GM12878 (cell line): ENCODE data around the gene MAPKAP1. TPM values are rescaled to one million over a fixed set of nuclear protein-coding genes. Genes with fewer than 3 reads are reported as not detected.
A peak's percentile ranks its signal among the peaks of the same experiment; 100 is the strongest.

Experiments used
- ATAC-seq: fragments of 200-7000 bp; cut with Tn5 transposase; 3 replicates; pipeline ENCODE4 v1.9.1; 2020; ENCODE audit warnings: mild to moderate bottlenecking, moderate library complexity
- BruUV-seq: library from RNA; stranded (reverse); fragments of 400-500 nt; replicated peaks from 2 replicates; lab custom pipeline; 2021; lab: Mats Ljungman, UMichigan
- CTCF ChIA-PET: fragments of 300-600 bp; sonication (Branson Sonifier 250); formaldehyde crosslinking; extraction: SDS; loops from one replicate; lab custom pipeline; 2021; ENCODE audit warnings: inconsistent platforms; lab: Yijun Ruan, JAX
- POLR2A ChIA-PET: fragments of 350-600 bp; formaldehyde crosslinking; extraction: SDS; loops from one replicate; lab custom pipeline; 2021; ENCODE audit warnings: inconsistent platforms; lab: Charles Lee
- RAD21 ChIA-PET: fragments of 300-600 bp; sonication (Branson Sonifier 250); formaldehyde crosslinking; loops from one replicate; lab custom pipeline; 2023; ENCODE audit warnings: antibody characterized with exemption; ENCODE audit not compliant: unreplicated experiment; lab: Charles Lee
- SMC1A ChIA-PET: fragments of 300-600 bp; sonication (Branson Sonifier 250); formaldehyde crosslinking; loops from one replicate; lab custom pipeline; 2023; ENCODE audit not compliant: unreplicated experiment, uncharacterized antibody; lab: Charles Lee
- DNase-seq: peaks from one replicate; pipeline ENCODE4 v3.0.0-alpha.2; 2011; ENCODE audit warnings: low read depth, low spot score
- FAIRE-seq: peaks from 3 replicates; lab custom pipeline; 2011; peaks lifted over from hg19 to GRCh38; lab: Jason Lieb, UNC
- H2AFZ ChIP-seq: 2 replicates; pipeline ENCODE4 v1.6.0; 2011; ENCODE audit warnings: low read depth, low read length, control low read depth; ENCODE audit not compliant: control insufficient read depth
- H3K27ac ChIP-seq: 2 replicates; pipeline ENCODE4 v1.5.1; 2011; ENCODE audit warnings: control low read depth; ENCODE audit not compliant: control insufficient read depth, insufficient read depth
- H3K27me3 ChIP-seq, 2 experiments: replicated peaks in 1 of 2; 2 replicates each; pipeline versions ENCODE4 v1.6.0 to v1.6.1; 2011; ENCODE audit warnings: low read length in 1 of 2; ENCODE audit not compliant: control insufficient read depth in 2 of 2, insufficient read depth in 2 of 2
- H3K36me3 ChIP-seq, 2 experiments: 2 replicates each; pipeline ENCODE4 v1.5.1; 2011; ENCODE audit warnings: low read length in 1 of 2; ENCODE audit not compliant: control insufficient read depth in 2 of 2, insufficient read depth in 2 of 2
- H3K4me1 ChIP-seq: 2 replicates; pipeline ENCODE4 v1.6.1; 2011; ENCODE audit warnings: mild to moderate bottlenecking, low read length, moderate library complexity, mixed read lengths; ENCODE audit not compliant: control insufficient read depth, insufficient read depth
- H3K4me2 ChIP-seq: 2 replicates; pipeline ENCODE4 v1.6.0; 2011; ENCODE audit warnings: control low read depth; ENCODE audit not compliant: control insufficient read depth, insufficient read depth
- H3K4me3 ChIP-seq: fragments of 200-600 bp; sonication (generic); 2 replicates; pipeline ENCODE4 v1.5.1; 2016
- H3K79me2 ChIP-seq: 2 replicates; pipeline ENCODE4 v1.6.0; 2011; ENCODE audit warnings: low read length; ENCODE audit not compliant: control insufficient read depth, insufficient read depth
- H3K9ac ChIP-seq: 2 replicates; pipeline ENCODE4 v1.8.0; 2011; ENCODE audit warnings: low read length, control low read depth, mixed read lengths; ENCODE audit not compliant: control insufficient read depth, insufficient read depth
- H3K9me3 ChIP-seq: replicated peaks from 3 replicates; pipeline ENCODE4 v1.5.1; 2011; ENCODE audit warnings: mild to moderate bottlenecking, low read length; ENCODE audit not compliant: control insufficient read depth, insufficient read depth
- H4K20me1 ChIP-seq: 2 replicates; pipeline ENCODE4 v1.6.0; 2011; ENCODE audit not compliant: control insufficient read depth, insufficient read depth
- ASH2L ChIP-seq: fragments of 300-600, 200-600 bp; sonication (generic); IDR thresholded peaks from 2 replicates; pipeline ENCODE4 v1.6.1; 2017; ENCODE audit warnings: low read depth, mild to moderate bottlenecking, borderline replicate concordance
- BMI1 ChIP-seq: fragments of 450-650 bp; IDR thresholded peaks from 2 replicates; pipeline ENCODE4 v1.6.1; 2016; ENCODE audit warnings: mild to moderate bottlenecking, moderate library complexity, borderline replicate concordance
- CHD1 ChIP-seq: IDR thresholded peaks from 2 replicates; pipeline ENCODE4 v1.6.1; 2012; ENCODE audit warnings: low read depth, low read length, improper control_type of control experiment
- CHD4 ChIP-seq: fragments of 200-600 bp; sonication (generic); IDR thresholded peaks from 2 replicates; pipeline ENCODE4 v1.6.1; 2016; ENCODE audit warnings: mild to moderate bottlenecking
- FOXM1 ChIP-seq: IDR thresholded peaks from 2 replicates; pipeline ENCODE4 v1.6.1; 2012; ENCODE audit warnings: low read depth, mild to moderate bottlenecking, inconsistent platforms, low read length, moderate library complexity
- KAT2A ChIP-seq: conservative IDR thresholded peaks from 2 replicates; pipeline ENCODE4 v1.6.1; 2011; ENCODE audit warnings: low read depth, low read length; ENCODE audit not compliant: control insufficient read depth
- NFYB ChIP-seq: IDR thresholded peaks from 2 replicates; pipeline ENCODE4 v1.6.1; 2011; ENCODE audit warnings: low read depth, mild to moderate bottlenecking, low read length, improper control_type of control experiment, moderate library complexity; ENCODE audit not compliant: insufficient read depth
- SMC3 ChIP-seq: IDR thresholded peaks from 2 replicates; pipeline ENCODE4 v1.6.1; 2011; ENCODE audit warnings: low read length, improper control_type of control experiment, borderline replicate concordance
- SPI1 ChIP-seq: IDR thresholded peaks from 2 replicates; pipeline ENCODE4 v1.6.1; 2011; ENCODE audit warnings: low read depth, mild to moderate bottlenecking, low read length, moderate library complexity, borderline replicate concordance; ENCODE audit not compliant: insufficient read depth
- SUZ12 ChIP-seq: fragments of 200-600 bp; sonication (generic); IDR thresholded peaks from one replicate; pipeline ENCODE4 v1.6.1; 2018; ENCODE audit warnings: antibody characterized with exemption, mild to moderate bottlenecking; ENCODE audit not compliant: unreplicated experiment
- WGBS: methylation state at CpG from one replicate; pipeline ENCODE4 v1.1.6; 2016; ENCODE audit warnings: low lambda C conversion rate; ENCODE audit not compliant: insufficient replicate concordance, insufficient coverage; ENCODE audit errors: missing lambda C conversion rate; 5-methylcytosine and 5-hydroxymethylcytosine counted together
- in situ Hi-C: fragments of 300-500 bp; cut with MboI; formaldehyde crosslinking; loops from 9 replicates; pipeline ENCODE4 v1.14.3; 2018; ENCODE audit warnings: mixed read lengths
- intact Hi-C: fragments of 100-400 bp; cut with micrococcal nuclease; formaldehyde crosslinking; loops from one replicate; pipeline ENCODE4 v1.14.2; 2022; ENCODE audit not compliant: unreplicated experiment
- polyA plus RNA-seq, 11 experiments: library from polyadenylated mRNA; depleted of rRNA in 4 of 11; unstranded in 6 of 11; stranded (reverse) in 5 of 11; fragments of >200 nt; fragmentation: Nextera tagmentation in 4 of 11; fragmentation: Illumina TruSeq in 1 of 11; extraction: Ambion mirVana in 4 of 11; extraction: Trizol in 1 of 11; gene quantifications; 1 replicate in 1 of 11; 2 replicates in 10 of 11; pipeline versions ENCODE4 v1.2.1 to v1.2.3, GENCODE V29; 2011 to 2016; ENCODE audit warnings: inconsistent platforms in 2 of 11, missing spikeins in 2 of 11, low read depth in 1 of 11
- total RNA-seq, 4 experiments: library from RNA; depleted of rRNA in 3 of 4; stranded (reverse); fragments of >200 nt in 3 of 4; fragmentation: Illumina TruSeq in 1 of 4; extraction: Trizol in 1 of 4; gene quantifications; 2 replicates each; pipeline versions ENCODE4 v1.2.1 to v1.2.3, GENCODE V29; 2013 to 2021
- TF ChIP-seq, protein P1 (sequence below): fragments of 450-650 bp; IDR thresholded peaks from 2 replicates; pipeline ENCODE4 v1.6.1; 2014; ENCODE audit warnings: mild to moderate bottlenecking
- TF ChIP-seq, protein P2 (sequence below): IDR thresholded peaks from 2 replicates; pipeline ENCODE4 v1.6.1; 2012; ENCODE audit warnings: mild to moderate bottlenecking, low read depth, low read length
- TF ChIP-seq, protein P3 (sequence below): fragments of 450-650 bp; IDR thresholded peaks from 2 replicates; pipeline ENCODE4 v1.6.1; 2017; ENCODE audit warnings: antibody characterized with exemption, mild to moderate bottlenecking, moderate library complexity

The MAPKAP1 gene
- total and polyA plus RNA-seq, 10 of the 15 experiments (the other 5 are each of a cell fraction or from before 2014, with no cell fraction given) = 5.1 to 188 (median 105) TPM

DNA sequence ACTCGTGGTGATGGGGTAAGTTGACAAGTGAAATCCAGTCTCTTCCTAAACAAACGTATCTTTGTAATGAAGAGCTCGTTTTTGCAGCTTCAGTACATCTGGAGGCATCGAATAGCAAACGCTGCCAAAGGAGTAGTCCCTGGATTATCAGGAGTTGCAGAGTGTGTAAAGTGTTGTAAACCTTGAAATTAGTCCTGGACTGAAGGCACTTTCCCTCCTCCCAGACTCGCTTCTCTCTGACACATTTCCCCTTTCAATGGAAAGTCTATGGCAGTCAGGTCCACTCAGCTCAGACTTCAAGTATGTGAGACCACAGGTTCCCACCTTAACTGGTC, 38.6 kb upstream of the MAPKAP1 start:
- RAD21 ChIA-PET = interaction anchor here (0.8 to 2.1 kb wide), 14 partner anchors 9 to 338 kb away, joined by 3 to 9 read pairs (median 6); partner anchors contain the start of gene MAPKAP1
- CTCF ChIA-PET = interaction anchor here (1.1 to 1.4 kb wide), 5 partner anchors 42 to 187 kb away, joined by 3 to 9 read pairs (median 4); no protein-coding TSS in a partner anchor
- TF ChIP-seq SPI1 (no peak), ASH2L (no peak), KAT2A (no peak), SMC3 (no peak), SUZ12 (no peak), BMI1 (no peak), CHD1 (no peak), FOXM1 (no peak), NFYB (no peak; the same call in 1 of the 2 replicates), CHD4 (no peak)
- TF ChIP-seq, protein P1, sequence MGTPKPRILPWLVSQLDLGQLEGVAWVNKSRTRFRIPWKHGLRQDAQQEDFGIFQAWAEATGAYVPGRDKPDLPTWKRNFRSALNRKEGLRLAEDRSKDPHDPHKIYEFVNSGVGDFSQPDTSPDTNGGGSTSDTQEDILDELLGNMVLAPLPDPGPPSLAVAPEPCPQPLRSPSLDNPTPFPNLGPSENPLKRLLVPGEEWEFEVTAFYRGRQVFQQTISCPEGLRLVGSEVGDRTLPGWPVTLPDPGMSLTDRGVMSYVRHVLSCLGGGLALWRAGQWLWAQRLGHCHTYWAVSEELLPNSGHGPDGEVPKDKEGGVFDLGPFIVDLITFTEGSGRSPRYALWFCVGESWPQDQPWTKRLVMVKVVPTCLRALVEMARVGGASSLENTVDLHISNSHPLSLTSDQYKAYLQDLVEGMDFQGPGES = no peak
- TF ChIP-seq, protein P2, sequence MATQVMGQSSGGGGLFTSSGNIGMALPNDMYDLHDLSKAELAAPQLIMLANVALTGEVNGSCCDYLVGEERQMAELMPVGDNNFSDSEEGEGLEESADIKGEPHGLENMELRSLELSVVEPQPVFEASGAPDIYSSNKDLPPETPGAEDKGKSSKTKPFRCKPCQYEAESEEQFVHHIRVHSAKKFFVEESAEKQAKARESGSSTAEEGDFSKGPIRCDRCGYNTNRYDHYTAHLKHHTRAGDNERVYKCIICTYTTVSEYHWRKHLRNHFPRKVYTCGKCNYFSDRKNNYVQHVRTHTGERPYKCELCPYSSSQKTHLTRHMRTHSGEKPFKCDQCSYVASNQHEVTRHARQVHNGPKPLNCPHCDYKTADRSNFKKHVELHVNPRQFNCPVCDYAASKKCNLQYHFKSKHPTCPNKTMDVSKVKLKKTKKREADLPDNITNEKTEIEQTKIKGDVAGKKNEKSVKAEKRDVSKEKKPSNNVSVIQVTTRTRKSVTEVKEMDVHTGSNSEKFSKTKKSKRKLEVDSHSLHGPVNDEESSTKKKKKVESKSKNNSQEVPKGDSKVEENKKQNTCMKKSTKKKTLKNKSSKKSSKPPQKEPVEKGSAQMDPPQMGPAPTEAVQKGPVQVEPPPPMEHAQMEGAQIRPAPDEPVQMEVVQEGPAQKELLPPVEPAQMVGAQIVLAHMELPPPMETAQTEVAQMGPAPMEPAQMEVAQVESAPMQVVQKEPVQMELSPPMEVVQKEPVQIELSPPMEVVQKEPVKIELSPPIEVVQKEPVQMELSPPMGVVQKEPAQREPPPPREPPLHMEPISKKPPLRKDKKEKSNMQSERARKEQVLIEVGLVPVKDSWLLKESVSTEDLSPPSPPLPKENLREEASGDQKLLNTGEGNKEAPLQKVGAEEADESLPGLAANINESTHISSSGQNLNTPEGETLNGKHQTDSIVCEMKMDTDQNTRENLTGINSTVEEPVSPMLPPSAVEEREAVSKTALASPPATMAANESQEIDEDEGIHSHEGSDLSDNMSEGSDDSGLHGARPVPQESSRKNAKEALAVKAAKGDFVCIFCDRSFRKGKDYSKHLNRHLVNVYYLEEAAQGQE = no peak
- TF ChIP-seq, protein P3, sequence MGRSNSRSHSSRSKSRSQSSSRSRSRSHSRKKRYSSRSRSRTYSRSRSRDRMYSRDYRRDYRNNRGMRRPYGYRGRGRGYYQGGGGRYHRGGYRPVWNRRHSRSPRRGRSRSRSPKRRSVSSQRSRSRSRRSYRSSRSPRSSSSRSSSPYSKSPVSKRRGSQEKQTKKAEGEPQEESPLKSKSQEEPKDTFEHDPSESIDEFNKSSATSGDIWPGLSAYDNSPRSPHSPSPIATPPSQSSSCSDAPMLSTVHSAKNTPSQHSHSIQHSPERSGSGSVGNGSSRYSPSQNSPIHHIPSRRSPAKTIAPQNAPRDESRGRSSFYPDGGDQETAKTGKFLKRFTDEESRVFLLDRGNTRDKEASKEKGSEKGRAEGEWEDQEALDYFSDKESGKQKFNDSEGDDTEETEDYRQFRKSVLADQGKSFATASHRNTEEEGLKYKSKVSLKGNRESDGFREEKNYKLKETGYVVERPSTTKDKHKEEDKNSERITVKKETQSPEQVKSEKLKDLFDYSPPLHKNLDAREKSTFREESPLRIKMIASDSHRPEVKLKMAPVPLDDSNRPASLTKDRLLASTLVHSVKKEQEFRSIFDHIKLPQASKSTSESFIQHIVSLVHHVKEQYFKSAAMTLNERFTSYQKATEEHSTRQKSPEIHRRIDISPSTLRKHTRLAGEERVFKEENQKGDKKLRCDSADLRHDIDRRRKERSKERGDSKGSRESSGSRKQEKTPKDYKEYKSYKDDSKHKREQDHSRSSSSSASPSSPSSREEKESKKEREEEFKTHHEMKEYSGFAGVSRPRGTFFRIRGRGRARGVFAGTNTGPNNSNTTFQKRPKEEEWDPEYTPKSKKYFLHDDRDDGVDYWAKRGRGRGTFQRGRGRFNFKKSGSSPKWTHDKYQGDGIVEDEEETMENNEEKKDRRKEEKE = no peak
- no peaks in the 10 kb centered on the region for H3K9me3 ChIP-seq
- H3K27ac ChIP-seq = no peak overlapping the region; the same call in 1 of the 2 replicates
- H2AFZ ChIP-seq = peak overlapping the region; percentile 94
- in situ Hi-C loops = no loop called here
- FAIRE-seq (no peak), DNase-seq (no peak), ATAC-seq (no peak)
- no peaks in the 10 kb centered on the region for H3K36me3 ChIP-seq
- intact Hi-C loops = loop anchor here (1.0 to 5.0 kb wide), 3 partner anchors 38 to 188 kb away; partner anchors contain the start of gene MAPKAP1
- peak overlapping the region; percentile 73; the same call in 1 of the 2 replicates for H3K9ac ChIP-seq
- POLR2A ChIA-PET = interaction anchor here (1.0 to 1.8 kb wide), 9 partner anchors 9 to 164 kb away, joined by 3 to 5 read pairs (median 4); partner anchors contain the start of gene MAPKAP1
- H3K4me2 ChIP-seq = peak overlapping the region; percentile 96
- no peaks in the 10 kb centered on the region for H4K20me1 ChIP-seq
- peak overlapping the region; percentile 81; the same call in 1 of the 2 replicates for H3K4me3 ChIP-seq
- SMC1A ChIA-PET = interaction anchor here (0.8 to 2.4 kb wide), 16 partner anchors 10 to 187 kb away, joined by 3 to 11 read pairs (median 4); partner anchors contain the start of gene MAPKAP1
- no peaks in the 10 kb centered on the region for H3K27me3 ChIP-seq
- peaks cover 34% of the 10 kb centered on the region for H3K79me2 ChIP-seq
- TSS peak; percentile 50 for BruUV-seq
- 58% methylated on average over 6 of the region's 6 CpGs for WGBS
- H3K4me1 ChIP-seq = peaks cover 7% of the 10 kb centered on the region
